ENCODE measurements around the gene SLC12A8. TPM values are rescaled to one million over a fixed set of nuclear protein-coding genes. Genes with fewer than 3 reads are reported as not detected.

SLC12A8 gene
- total RNA-seq, 1 experiment from 2014 or later, result 30.7 TPM

DNA sequence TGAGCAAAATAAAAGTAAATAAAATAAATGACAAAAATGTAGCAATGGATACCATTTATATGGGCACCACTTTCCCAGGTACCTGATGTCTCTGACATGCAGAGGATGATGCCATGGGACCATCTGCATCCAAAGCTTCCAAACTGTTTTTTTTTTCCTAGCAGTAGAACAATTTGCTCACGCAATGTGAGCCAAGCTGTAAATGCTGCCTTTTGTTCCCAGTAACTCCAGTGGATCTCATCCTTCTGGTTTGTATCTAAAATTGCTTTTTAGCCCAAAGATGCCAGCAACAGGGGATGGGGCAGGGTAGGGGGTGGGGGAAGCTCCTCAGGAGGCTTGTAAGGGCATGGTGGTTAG, 32.7 kb downstream of the SLC12A8 start:
- Histone ChIP-seq H3K36me3 (ENCODE audit: low read depth) (no peaks in the 10 kb centered on the region), H3K27ac (no peak overlapping the region), H3F3A (ENCODE audit: insufficient read depth, low read depth) (0 out of 2 replicates have a peak, but pooled peaks cover 3% of the 10 kb centered on the region), H3K9me3 (ENCODE audit: insufficient read depth, low read depth) (no peaks in the 10 kb centered on the region; the same call in 1 of the 2 replicates), H3K9me2 (ENCODE audit: insufficient read depth) (no peaks in the 10 kb centered on the region), H3K4me3 (no peak overlapping the region), H3K27me3 (ENCODE audit: insufficient read depth, low read depth) (no peaks in the 10 kb centered on the region), H4K20me1 (ENCODE audit: insufficient read depth) (no peaks in the 10 kb centered on the region), H3K79me2 (ENCODE audit: low read depth) (no peaks in the 10 kb centered on the region), H2AFZ (no peak overlapping the region), H3K4me2 (no peak overlapping the region), H3K4me1 (replicated peaks; ENCODE audit: insufficient read depth) (no peaks in the 10 kb centered on the region)
- DNase-seq, result no peak
- intact Hi-C loops (cut with micrococcal nuclease; ENCODE audit: unreplicated experiment), result no loop called here
- ChIA-PET POLR2A (ENCODE audit: unreplicated experiment) (interaction anchor here (0.6 kb wide), 1 partner anchor 12 kb away, joined by 7 read pairs; no protein-coding TSS in a partner anchor), CTCF (no interaction called here)
- no TSS peak for BruUV-seq (replicated peaks)
- TF ChIP-seq CTCF (conservative IDR thresholded peaks at IDR 0.05), result no peak

DNA sequence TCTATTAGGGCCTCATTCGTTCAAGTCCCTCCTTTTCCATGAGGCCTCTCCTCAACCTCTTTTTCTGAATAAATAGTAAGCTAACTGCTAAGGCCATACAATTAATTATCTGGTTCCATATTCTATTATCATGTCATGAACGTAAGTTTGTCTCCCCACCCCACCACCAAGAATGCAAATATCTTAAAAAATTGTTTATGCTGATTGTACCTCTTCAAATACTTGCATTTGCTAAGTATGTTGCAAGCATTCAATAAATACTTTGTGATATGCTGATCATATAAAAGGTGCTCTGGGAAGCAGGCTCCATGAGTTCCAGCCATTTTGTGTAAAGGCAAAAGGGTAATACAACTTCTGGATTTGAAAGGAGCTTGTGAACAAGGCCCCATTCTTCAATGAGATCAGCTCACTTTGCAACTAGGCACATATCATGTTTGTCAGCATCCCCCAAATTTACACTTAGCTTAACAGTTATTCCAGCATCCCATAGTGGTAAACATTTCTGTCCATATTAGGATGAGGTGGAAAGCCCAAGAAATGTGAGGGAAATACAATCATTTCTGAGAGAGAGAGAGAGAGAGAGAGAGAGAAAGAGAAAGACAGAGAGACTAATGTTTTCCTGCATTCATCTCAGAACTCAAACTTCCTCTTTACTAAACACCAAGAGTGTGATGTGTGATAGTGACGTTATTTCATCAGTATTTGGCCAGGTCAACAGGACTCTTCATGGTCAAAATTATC, 33.2 kb downstream of the SLC12A8 start:
- no TSS peak for BruUV-seq (replicated peaks)
- TF ChIP-seq EZH2 (IDR thresholded peaks at IDR 0.05; ENCODE audit: low read depth) (no peak), CTCF (conservative IDR thresholded peaks at IDR 0.05) (no peak)
- no peaks in the 10 kb centered on the region; the same call in 1 of the 2 replicates for H3K9me3 ChIP-seq (ENCODE audit: insufficient read depth, low read depth)
- no peak for DNase-seq
- H3K27me3 ChIP-seq (ENCODE audit: insufficient read depth, low read depth), result no peaks in the 10 kb centered on the region
- no peak overlapping the region for H2AFZ ChIP-seq
- H3K27ac ChIP-seq, result no peak overlapping the region
- 0 out of 2 replicates have a peak, but pooled peaks cover 3% of the 10 kb centered on the region for H3F3A ChIP-seq (ENCODE audit: insufficient read depth, low read depth)
- no peaks in the 10 kb centered on the region for H3K9me2 ChIP-seq (ENCODE audit: insufficient read depth)
- H3K79me2 ChIP-seq (ENCODE audit: low read depth), result no peaks in the 10 kb centered on the region
- H3K4me3 ChIP-seq, result no peak overlapping the region
- ChIA-PET CTCF (no interaction called here), POLR2A (ENCODE audit: unreplicated experiment) (interaction anchor here (0.6 kb wide), 1 partner anchor 11 kb away, joined by 7 read pairs; no protein-coding TSS in a partner anchor)
- no peaks in the 10 kb centered on the region for H3K36me3 ChIP-seq (ENCODE audit: low read depth)
- intact Hi-C loops (cut with micrococcal nuclease; ENCODE audit: unreplicated experiment), result no loop called here
- no peaks in the 10 kb centered on the region for H4K20me1 ChIP-seq (ENCODE audit: insufficient read depth)
- H3K4me1 ChIP-seq (replicated peaks; ENCODE audit: insufficient read depth), result no peaks in the 10 kb centered on the region
- H3K4me2 ChIP-seq, result no peak overlapping the region

- Histone ChIP-seq H3K79me2 (ENCODE audit: low read depth) (no peaks in the 10 kb centered on the region), H2AFZ (no peak overlapping the region), H3K9me3 (ENCODE audit: insufficient read depth, low read depth) (no peaks in the 10 kb centered on the region; the same call in 1 of the 2 replicates), H3K4me1 (replicated peaks; ENCODE audit: insufficient read depth) (no peaks in the 10 kb centered on the region), H3K27ac (no peak overlapping the region), H3K27me3 (ENCODE audit: insufficient read depth, low read depth) (no peaks in the 10 kb centered on the region), H3K9me2 (ENCODE audit: insufficient read depth) (no peaks in the 10 kb centered on the region), H3K4me2 (no peak overlapping the region), H3K36me3 (ENCODE audit: low read depth) (no peaks in the 10 kb centered on the region), H3K4me3 (no peak overlapping the region), H4K20me1 (ENCODE audit: insufficient read depth) (no peaks in the 10 kb centered on the region), H3F3A (ENCODE audit: insufficient read depth, low read depth) (0 out of 2 replicates have a peak, but pooled peaks cover 3% of the 10 kb centered on the region)
- ChIA-PET POLR2A (ENCODE audit: unreplicated experiment) (no interaction called here), CTCF (no interaction called here)
- BruUV-seq (replicated peaks), result no TSS peak
- intact Hi-C loops (cut with micrococcal nuclease; ENCODE audit: unreplicated experiment), result no loop called here
- TF ChIP-seq EZH2 (IDR thresholded peaks at IDR 0.05; ENCODE audit: low read depth), result no peak
- TF ChIP-seq CTCF (conservative IDR thresholded peaks at IDR 0.05), result no peak
- DNase-seq, result no peak
Measured at GRCh38 chr3:125177746-125178145, 34.8 kb downstream of the SLC12A8 start.

Data from PC-9 (cell line).